Smooth muscle cell (in vitro differentiated cells): ENCODE data around the gene FABP3. TPM values are rescaled to one million over a fixed set of nuclear protein-coding genes. Genes with fewer than 3 reads are reported as not detected.

Experiments used
- DNase-seq: peaks from one replicate; lab custom pipeline; 2025; ENCODE audit not compliant: unreplicated experiment; lab: John Stamatoyannopoulos, UW
- H2AFZ ChIP-seq: fragments of 200-600 bp; sonication (generic); 2 replicates; pipeline ENCODE4 v1.6.0; 2016; ENCODE audit warnings: antibody characterized with exemption, low read depth, mild to moderate bottlenecking
- H3F3A ChIP-seq: fragments of 200-600 bp; sonication (generic); 2 replicates; pipeline ENCODE4 v1.6.0; 2017; ENCODE audit warnings: antibody characterized with exemption, low read depth
- H3K27ac ChIP-seq: fragments of 200-600 bp; sonication (generic); 2 replicates; pipeline ENCODE4 v1.5.1; 2016; ENCODE audit warnings: low read depth, mild to moderate bottlenecking
- H3K27me3 ChIP-seq: fragments of 200-600 bp; sonication (generic); 2 replicates; pipeline ENCODE4 v1.6.1; 2016; ENCODE audit warnings: low read depth, mild to moderate bottlenecking
- H3K36me3 ChIP-seq: fragments of 200-600 bp; sonication (generic); 2 replicates; pipeline ENCODE4 v1.5.1; 2016; ENCODE audit warnings: low read depth
- H3K4me1 ChIP-seq: fragments of 200-600 bp; sonication (generic); 2 replicates; pipeline ENCODE4 v1.5.1; 2016; ENCODE audit warnings: low read depth
- H3K4me2 ChIP-seq: fragments of 200-600 bp; sonication (generic); 2 replicates; pipeline ENCODE4 v1.6.0; 2016; ENCODE audit warnings: mild to moderate bottlenecking
- H3K4me3 ChIP-seq: fragments of 200-600 bp; sonication (generic); 2 replicates; pipeline ENCODE4 v1.5.1; 2016; ENCODE audit warnings: mild to moderate bottlenecking
- H3K79me2 ChIP-seq: fragments of 200-600 bp; sonication (generic); 2 replicates; pipeline ENCODE4 v1.6.0; 2016; ENCODE audit warnings: low read depth, mild to moderate bottlenecking
- H3K9ac ChIP-seq: fragments of 200-600 bp; sonication (generic); 2 replicates; pipeline ENCODE4 v1.6.0; 2016; ENCODE audit warnings: low read depth
- H3K9me3 ChIP-seq: fragments of 200-600 bp; sonication (generic); replicated peaks from 2 replicates; pipeline ENCODE4 v1.5.1; 2016; ENCODE audit warnings: low read depth
- H4K20me1 ChIP-seq: fragments of 200-600 bp; sonication (generic); 2 replicates; pipeline ENCODE4 v1.6.0; 2016; ENCODE audit warnings: low read depth
- CTCF ChIP-seq: fragments of 200-600 bp; sonication (generic); IDR thresholded peaks from 2 replicates; pipeline ENCODE4 v1.5.1; 2017; ENCODE audit warnings: borderline replicate concordance, mild to moderate bottlenecking, antibody characterized with exemption; ENCODE audit not compliant: insufficient read depth, poor library complexity, severe bottlenecking
- WGBS: methylation state at CpG from one replicate; pipeline ENCODE4 v1.1.7; 2016; ENCODE audit warnings: low lambda C conversion rate; 5-methylcytosine and 5-hydroxymethylcytosine counted together
- polyA plus RNA-seq: library from polyadenylated mRNA; unstranded; fragments of >200 nt; fragmentation: Nextera tagmentation; extraction: Ambion mirVana; gene quantifications from 2 replicates; pipeline ENCODE4 v1.2.1, GENCODE V29; 2016
- total RNA-seq: library from RNA; depleted of rRNA; stranded (reverse); fragments of >200 nt; gene quantifications from 2 replicates; pipeline ENCODE4 v1.2.3, GENCODE V29; 2014

Gene FABP3
- total and polyA plus RNA-seq, 2 experiments from 2014 or later, result 2.5 to 6.9 TPM

GRCh38 chr1:31398246-31398645 is 25.4 kb upstream of the FABP3 start:
- Histone ChIP-seq H4K20me1 (no peaks in the 10 kb centered on the region), H3K4me3 (no peak overlapping the region), H3F3A (no peaks in the 10 kb centered on the region), H3K9me3 (no peaks in the 10 kb centered on the region), H3K27ac (no peak overlapping the region), H3K36me3 (no peaks in the 10 kb centered on the region), H2AFZ (no peak overlapping the region), H3K4me2 (no peak overlapping the region), H3K27me3 (no peaks in the 10 kb centered on the region), H3K9ac (no peak overlapping the region), H3K4me1 (peaks cover 5% of the 10 kb centered on the region), H3K79me2 (no peaks in the 10 kb centered on the region)
- DNase-seq, result no peak
- WGBS, result 85% methylated on average over 2 of the region's 2 CpGs
- no peak for TF ChIP-seq CTCF

GRCh38 chr1:31397360-31398095 is 24.7 kb upstream of the FABP3 start:
- Histone ChIP-seq H3K27me3 (no peaks in the 10 kb centered on the region), H3K36me3 (no peaks in the 10 kb centered on the region), H3K9me3 (no peaks in the 10 kb centered on the region), H3K9ac (no peak overlapping the region), H4K20me1 (no peaks in the 10 kb centered on the region), H3K4me3 (no peak overlapping the region), H3F3A (no peaks in the 10 kb centered on the region), H2AFZ (no peak overlapping the region), H3K27ac (no peak overlapping the region), H3K4me2 (no peak overlapping the region), H3K4me1 (peaks cover 5% of the 10 kb centered on the region), H3K79me2 (no peaks in the 10 kb centered on the region)
- no peak for TF ChIP-seq CTCF
- 63% methylated on average over 4 of the region's 4 CpGs for WGBS
- no peak for DNase-seq

- H2AFZ ChIP-seq, result no peak overlapping the region
- no peak overlapping the region for H3K9ac ChIP-seq
- H3F3A ChIP-seq, result no peaks in the 10 kb centered on the region
- no peaks in the 10 kb centered on the region for H3K9me3 ChIP-seq
- DNase-seq, result no peak
- no peaks in the 10 kb centered on the region for H3K79me2 ChIP-seq
- H3K36me3 ChIP-seq, result no peaks in the 10 kb centered on the region
- no peaks in the 10 kb centered on the region for H3K27me3 ChIP-seq
- H4K20me1 ChIP-seq, result no peaks in the 10 kb centered on the region
- 92% methylated on average over 3 of the region's 3 CpGs for WGBS
- H3K4me3 ChIP-seq, result no peak overlapping the region
- peaks cover 5% of the 10 kb centered on the region for H3K4me1 ChIP-seq
- TF ChIP-seq CTCF, result peak; percentile 22
- no peak overlapping the region for H3K4me2 ChIP-seq
- no peak overlapping the region for H3K27ac ChIP-seq
Observed at GRCh38 chr1:31396633-31397351, 23.9 kb upstream of the FABP3 start.
